C1 segment of cervical spinal cord (tissue), 14 donors: ENCODE results near the gene RGL1.
A peak's percentile ranks its signal among the peaks of the same experiment; 100 is the strongest.
"Not testable (repeated sequence)": the region's sequence is repeated elsewhere in the genome, so short reads cannot be mapped to it uniquely, and the experiment has no call there.

Experiments used
- DNase-seq, 14 donors: peaks; one replicate each; lab custom pipeline; 2025; lab: John Stamatoyannopoulos, UW

The RGL1 gene

GRCh38 chr1:183804916-183805841 is at the start of gene RGL1:
RGL1 (plus strand) TSS chr1:183805120; CDS start chr1:183805298, 178 bp downstream.
- peak in 12 of 14 donors; percentile 38 to 85 (median 64) for DNase-seq

GRCh38 chr1:183756326-183756725 is 48.6 kb upstream of the RGL1 start:
- no peak for DNase-seq

DNA sequence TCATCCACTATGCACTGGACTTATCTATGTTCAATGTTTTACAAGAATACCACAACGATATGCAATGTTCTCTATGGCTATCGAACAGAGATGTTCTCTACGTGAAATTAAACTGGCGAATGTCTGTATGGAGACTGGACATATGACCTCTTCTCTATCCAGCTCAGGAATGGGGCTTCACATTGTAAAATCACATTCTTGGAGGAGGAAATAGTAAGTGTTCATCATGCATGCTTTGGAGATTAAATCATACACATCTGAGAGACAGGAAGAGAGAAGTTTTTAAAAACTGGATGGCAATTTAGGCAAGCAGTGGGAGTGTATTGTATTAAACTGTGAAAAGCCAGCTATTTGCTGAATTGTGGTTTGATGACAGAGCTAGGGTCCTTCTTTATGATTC is 47.9 kb upstream of the RGL1 start:
- DNase-seq: no peak

- DNase-seq: no peak
Observed at GRCh38 chr1:183758913-183759312, 46.0 kb upstream of the RGL1 start.

DNA sequence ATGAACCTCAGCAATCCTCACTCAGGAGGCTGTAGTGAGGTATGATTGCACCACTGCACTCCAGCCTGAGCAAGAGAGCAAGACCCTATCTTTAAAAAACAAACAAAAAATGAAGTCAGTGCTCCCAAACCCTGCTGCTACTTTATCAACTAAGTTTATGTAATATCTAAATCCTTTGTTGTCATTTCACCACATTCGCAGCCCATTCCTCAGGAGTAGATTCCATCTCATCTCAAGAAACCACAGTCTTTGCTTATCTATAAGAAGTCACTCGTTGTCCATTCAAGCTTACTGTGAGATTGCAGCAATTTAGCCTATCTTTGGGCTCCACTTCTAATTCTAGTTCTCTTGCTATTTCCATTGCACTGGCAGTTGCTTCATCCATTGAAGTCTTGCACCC is 44.3 kb upstream of the RGL1 start:
- DNase-seq: no peak

GRCh38 chr1:183761871-183762270 is 43.0 kb upstream of the RGL1 start:
- no peak for DNase-seq

GRCh38 chr1:183762856-183763255 is 42.1 kb upstream of the RGL1 start:
- DNase-seq: not testable (repeated sequence)

GRCh38 chr1:183764981-183765380 is 39.9 kb upstream of the RGL1 start:
- DNase-seq: no peak

- no peak for DNase-seq
Observed at GRCh38 chr1:183769956-183770815, 34.7 kb upstream of the RGL1 start.

DNA sequence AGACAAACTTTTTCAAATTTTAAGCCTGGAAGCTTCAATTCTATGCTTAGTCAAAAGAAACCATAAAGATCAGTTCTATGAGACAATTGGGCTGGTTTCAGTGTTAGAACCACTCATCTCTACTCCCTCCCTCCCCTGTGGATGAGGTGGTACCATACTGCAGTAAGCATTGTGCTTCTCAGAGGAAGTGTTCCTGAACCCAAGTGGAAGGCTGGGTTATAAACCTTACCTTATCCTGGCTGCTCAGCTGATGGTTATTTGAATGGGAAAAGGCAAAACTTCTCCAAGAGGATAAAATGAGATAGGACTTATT is 34.1 kb upstream of the RGL1 start:
- no peak for DNase-seq

GRCh38 chr1:183773482-183774274 is 31.2 kb upstream of the RGL1 start:
- DNase-seq: no peak

DNA sequence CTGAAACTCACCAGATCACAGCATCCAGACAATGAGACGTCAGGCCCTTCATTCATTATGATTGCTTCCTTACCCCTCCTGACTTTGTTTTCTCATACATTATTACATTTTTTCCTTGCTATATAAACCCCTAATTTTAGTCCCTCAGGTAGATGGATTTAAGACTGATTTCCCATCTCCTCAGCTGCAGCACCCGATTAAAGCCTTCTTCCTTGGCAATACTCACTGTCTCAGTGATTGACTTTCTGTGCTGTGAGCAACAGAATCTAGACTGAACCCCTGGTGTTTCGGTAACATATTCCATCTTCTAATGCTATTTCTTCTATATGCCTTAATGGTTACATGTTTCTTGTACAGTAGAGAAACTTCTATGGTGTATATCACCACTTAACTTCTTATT is 30.0 kb upstream of the RGL1 start:
- DNase-seq: no peak

DNA sequence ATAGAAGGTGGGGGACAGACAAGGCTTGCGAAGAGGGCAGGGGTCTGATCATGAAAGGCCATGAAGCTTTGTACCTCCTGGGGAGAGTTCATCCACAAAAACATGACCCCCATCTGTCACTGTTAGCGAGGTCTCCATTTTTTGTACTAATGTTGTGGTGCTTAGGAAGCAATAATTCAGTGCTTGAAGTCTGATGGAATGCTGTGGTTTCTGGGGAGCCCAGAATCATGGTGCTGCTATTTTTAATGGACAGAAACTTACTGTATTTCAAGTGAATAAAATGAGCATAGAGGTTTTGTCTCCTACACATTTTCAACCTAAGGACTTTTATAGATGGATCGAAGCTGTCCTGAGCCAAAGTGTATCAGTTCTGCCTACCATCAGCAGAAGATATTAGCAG is 28.2 kb upstream of the RGL1 start:
- DNase-seq: no peak

- no peak for DNase-seq
Observed at GRCh38 chr1:183777328-183777727, 27.6 kb upstream of the RGL1 start.

- no peak for DNase-seq
Observed at GRCh38 chr1:183778045-183778444, 26.9 kb upstream of the RGL1 start.

GRCh38 chr1:183778568-183779433 is 26.1 kb upstream of the RGL1 start:
- DNase-seq: peak in 1 of 14 donors; percentile 30

DNA sequence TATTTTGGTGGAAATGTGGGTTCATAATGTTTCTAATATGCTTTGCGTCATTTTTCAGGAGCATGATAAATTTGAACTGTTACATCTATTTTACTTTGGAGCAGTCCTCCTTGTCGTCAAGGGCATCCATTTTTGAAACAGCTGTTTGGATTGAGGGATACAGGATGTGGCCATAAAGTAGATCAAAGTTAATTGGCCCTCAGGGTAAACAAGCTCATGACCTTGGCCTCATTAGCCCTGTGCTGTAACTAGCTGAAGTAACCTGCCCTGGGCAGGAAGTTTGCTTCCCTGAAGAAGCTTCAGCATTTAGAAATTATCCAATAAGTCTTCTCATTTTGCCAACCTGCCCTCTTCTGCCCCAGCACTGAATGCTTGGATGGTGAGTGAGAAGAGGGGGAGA is 24.8 kb upstream of the RGL1 start:
- no peak for DNase-seq

GRCh38 chr1:183780757-183781156 is 24.2 kb upstream of the RGL1 start:
- DNase-seq: no peak

GRCh38 chr1:183783342-183783741 is 21.6 kb upstream of the RGL1 start:
- no peak for DNase-seq

GRCh38 chr1:183783767-183784637 is 20.9 kb upstream of the RGL1 start:
- DNase-seq: peak in 10 of 14 donors; percentile 2 to 72 (median 31)
